Measurements from ENCODE around the gene ATXN1.

ATXN1 gene

GRCh38 chr6:16326971-16327776, 434.1 kb downstream of the ATXN1 start:
- no peak for DNase-seq
- Histone ChIP-seq H3K4me3 (ENCODE audit: low read depth, low read length) (no peak overlapping the region), H3K27me3 (no peaks in the 10 kb centered on the region), H3K4me1 (peaks cover 8% of the 10 kb centered on the region), H3K9me3 (no peaks in the 10 kb centered on the region), H3K36me3 (peaks cover 6% of the 10 kb centered on the region; the same call in 1 of the 2 replicates)
- TF ChIP-seq CTCF (IDR thresholded peaks at IDR 0.05; ENCODE audit: low read depth, low read length): no peak

- Histone ChIP-seq H3K9me3 (no peaks in the 10 kb centered on the region), H3K36me3 (peaks cover 6% of the 10 kb centered on the region; the same call in 1 of the 2 replicates), H3K27me3 (no peaks in the 10 kb centered on the region), H3K4me1 (peaks cover 2% of the 10 kb centered on the region), H3K4me3 (ENCODE audit: low read depth, low read length) (no peak overlapping the region)
- DNase-seq: no peak
- no peak for TF ChIP-seq CTCF (IDR thresholded peaks at IDR 0.05; ENCODE audit: low read depth, low read length)
These were observed 434.7 kb downstream of the ATXN1 start for GRCh38 chr6:16326531-16326930.

GRCh38 chr6:16324606-16325225, 436.5 kb downstream of the ATXN1 start:
- no peak for DNase-seq
- TF ChIP-seq CTCF (IDR thresholded peaks at IDR 0.05; ENCODE audit: low read depth, low read length): no peak
- peaks cover 6% of the 10 kb centered on the region; the same call in 1 of the 2 replicates for H3K36me3 ChIP-seq
- H3K4me3 ChIP-seq (ENCODE audit: low read depth, low read length): no peak overlapping the region
- no peaks in the 10 kb centered on the region; the same call in none of the 2 replicates for H3K4me1 ChIP-seq
- H3K27me3 ChIP-seq: no peaks in the 10 kb centered on the region
- no peaks in the 10 kb centered on the region for H3K9me3 ChIP-seq

- no peaks in the 10 kb centered on the region for H3K27me3 ChIP-seq
- TF ChIP-seq CTCF (IDR thresholded peaks at IDR 0.05; ENCODE audit: low read depth, low read length): no peak
- H3K36me3 ChIP-seq: peaks cover 6% of the 10 kb centered on the region; the same call in 1 of the 2 replicates
- DNase-seq: no peak
- no peak overlapping the region for H3K4me3 ChIP-seq (ENCODE audit: low read depth, low read length)
- no peaks in the 10 kb centered on the region for H3K9me3 ChIP-seq
- no peaks in the 10 kb centered on the region; the same call in none of the 2 replicates for H3K4me1 ChIP-seq
These were observed 437.1 kb downstream of the ATXN1 start for GRCh38 chr6:16324184-16324583.

GRCh38 chr6:16322666-16323312, 438.5 kb downstream of the ATXN1 start:
- TF ChIP-seq CTCF (IDR thresholded peaks at IDR 0.05; ENCODE audit: low read depth, low read length): no peak
- peaks cover 6% of the 10 kb centered on the region; the same call in 1 of the 2 replicates for H3K36me3 ChIP-seq
- DNase-seq: no peak
- H3K9me3 ChIP-seq: no peaks in the 10 kb centered on the region
- H3K4me1 ChIP-seq: no peaks in the 10 kb centered on the region; the same call in none of the 2 replicates
- no peaks in the 10 kb centered on the region for H3K27me3 ChIP-seq
- H3K4me3 ChIP-seq (ENCODE audit: low read depth, low read length): no peak overlapping the region
